ENCODE results near the gene TSSC4. TPM values are rescaled to one million over a fixed set of nuclear protein-coding genes. Genes with fewer than 3 reads are reported as not detected.

Gene TSSC4
- total and polyA plus RNA-seq, 2 of the 13 experiments (the other 11 are each of a cell fraction or from before 2014, with no cell fraction given) = 16.2 to 58.6 TPM

- TF ChIP-seq ZNF256 (CRISPR knock-in tag; conservative IDR thresholded peaks at IDR 0.05) (no peak), ZNF775 (CRISPR knock-in tag; IDR thresholded peaks at IDR 0.05; ENCODE audit: borderline replicate concordance) (no peak), ZNF230 (CRISPR knock-in tag; IDR thresholded peaks at IDR 0.05) (no peak)
Observed at GRCh38 chr11:2451916-2452315, 51.4 kb downstream of the TSSC4 start (continued).

DNA sequence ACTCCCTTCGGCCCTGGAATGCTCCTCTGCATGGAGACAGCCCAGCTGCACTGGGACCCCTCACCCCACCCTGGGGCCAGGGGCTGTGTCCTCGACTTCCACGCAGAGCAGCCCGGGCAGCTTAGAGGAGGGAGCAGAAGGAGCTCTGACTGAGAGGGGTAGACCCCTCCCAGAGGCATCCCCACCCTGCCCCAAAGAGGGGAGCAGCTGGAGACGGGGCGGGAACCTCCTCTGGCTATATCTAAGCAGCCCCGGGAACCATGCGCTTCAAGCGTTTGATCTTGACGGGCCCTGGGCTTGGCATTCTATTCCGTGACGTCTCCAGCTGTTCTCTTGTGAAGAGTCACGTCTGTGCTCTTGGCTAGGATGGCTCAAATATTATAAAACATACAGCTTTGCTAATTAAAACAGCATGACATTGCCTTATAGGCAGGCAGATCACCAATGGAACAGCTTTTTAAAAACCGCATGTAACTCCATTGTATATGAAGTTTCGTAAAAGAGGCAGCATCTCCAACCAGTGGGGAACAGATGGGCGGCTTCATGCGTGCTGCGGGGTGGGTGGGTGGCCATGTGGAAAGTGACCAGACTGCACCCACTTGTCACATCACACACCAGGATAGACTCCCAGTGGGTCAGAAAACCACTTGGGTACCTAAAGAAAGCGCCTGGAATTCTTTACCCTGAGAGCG is 51.9 kb downstream of the TSSC4 start:
- TF ChIP-seq MBD4 (IDR thresholded peaks at IDR 0.05; ENCODE audit: borderline replicate concordance, low read length) = no peak
- no peak for TF ChIP-seq ZBTB21 (CRISPR knock-in tag; IDR thresholded peaks at IDR 0.05)
- no peak for TF ChIP-seq PAWR (CRISPR knock-in tag; IDR thresholded peaks at IDR 0.05; ENCODE audit: borderline replicate concordance)
- no peak for TF ChIP-seq RNF2 (conservative IDR thresholded peaks at IDR 0.05; ENCODE audit: low read depth)
- TF ChIP-seq ZNF589 (CRISPR knock-in tag; conservative IDR thresholded peaks at IDR 0.05) = no peak
- TF ChIP-seq KLF12 (CRISPR knock-in tag; IDR thresholded peaks at IDR 0.05; ENCODE audit: borderline replicate concordance) = no peak
- TF ChIP-seq TBX3 (IDR thresholded peaks at IDR 0.05; ENCODE audit: borderline replicate concordance) = no peak
- no peak for TF ChIP-seq CENPX (CRISPR knock-in tag; IDR thresholded peaks at IDR 0.05)
- TF ChIP-seq, protein P1, sequence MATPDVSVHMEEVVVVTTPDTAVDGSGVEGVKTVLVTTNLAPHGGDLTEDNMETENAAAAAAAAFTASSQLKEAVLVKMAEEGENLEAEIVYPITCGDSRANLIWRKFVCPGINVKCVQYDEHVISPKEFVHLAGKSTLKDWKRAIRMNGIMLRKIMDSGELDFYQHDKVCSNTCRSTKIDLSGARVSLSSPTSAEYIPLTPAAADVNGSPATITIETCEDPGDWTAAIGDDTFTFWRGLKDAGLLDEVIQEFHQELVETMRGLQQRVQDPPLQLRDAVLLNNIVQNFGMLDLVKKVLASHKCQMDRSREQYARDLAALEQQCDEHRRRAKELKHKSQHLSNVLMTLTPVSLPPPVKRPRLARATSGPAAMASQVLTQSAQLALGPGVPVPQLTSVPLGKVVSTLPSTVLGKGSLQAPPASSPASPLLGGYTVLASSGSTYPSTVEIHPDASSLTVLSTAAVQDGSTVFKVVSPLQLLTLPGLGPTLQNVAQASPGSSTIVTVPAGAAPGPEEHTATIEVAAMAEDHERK (CRISPR knock-in tag; IDR thresholded peaks at IDR 0.05; ENCODE audit: low read depth) = no peak
- no peak for TF ChIP-seq MBNL3 (CRISPR knock-in tag; conservative IDR thresholded peaks at IDR 0.05)
- no peak for TF ChIP-seq CREBL2 (CRISPR knock-in tag; IDR thresholded peaks at IDR 0.05; ENCODE audit: borderline replicate concordance)
- TF ChIP-seq PPARG (CRISPR knock-in tag; conservative IDR thresholded peaks at IDR 0.05) = no peak
- TF ChIP-seq JUN (CRISPR knock-in tag; IDR thresholded peaks at IDR 0.05) = no peak
- no peak for TF ChIP-seq MED1 (CRISPR knock-in tag; IDR thresholded peaks at IDR 0.05)
- TF ChIP-seq, protein P2, sequence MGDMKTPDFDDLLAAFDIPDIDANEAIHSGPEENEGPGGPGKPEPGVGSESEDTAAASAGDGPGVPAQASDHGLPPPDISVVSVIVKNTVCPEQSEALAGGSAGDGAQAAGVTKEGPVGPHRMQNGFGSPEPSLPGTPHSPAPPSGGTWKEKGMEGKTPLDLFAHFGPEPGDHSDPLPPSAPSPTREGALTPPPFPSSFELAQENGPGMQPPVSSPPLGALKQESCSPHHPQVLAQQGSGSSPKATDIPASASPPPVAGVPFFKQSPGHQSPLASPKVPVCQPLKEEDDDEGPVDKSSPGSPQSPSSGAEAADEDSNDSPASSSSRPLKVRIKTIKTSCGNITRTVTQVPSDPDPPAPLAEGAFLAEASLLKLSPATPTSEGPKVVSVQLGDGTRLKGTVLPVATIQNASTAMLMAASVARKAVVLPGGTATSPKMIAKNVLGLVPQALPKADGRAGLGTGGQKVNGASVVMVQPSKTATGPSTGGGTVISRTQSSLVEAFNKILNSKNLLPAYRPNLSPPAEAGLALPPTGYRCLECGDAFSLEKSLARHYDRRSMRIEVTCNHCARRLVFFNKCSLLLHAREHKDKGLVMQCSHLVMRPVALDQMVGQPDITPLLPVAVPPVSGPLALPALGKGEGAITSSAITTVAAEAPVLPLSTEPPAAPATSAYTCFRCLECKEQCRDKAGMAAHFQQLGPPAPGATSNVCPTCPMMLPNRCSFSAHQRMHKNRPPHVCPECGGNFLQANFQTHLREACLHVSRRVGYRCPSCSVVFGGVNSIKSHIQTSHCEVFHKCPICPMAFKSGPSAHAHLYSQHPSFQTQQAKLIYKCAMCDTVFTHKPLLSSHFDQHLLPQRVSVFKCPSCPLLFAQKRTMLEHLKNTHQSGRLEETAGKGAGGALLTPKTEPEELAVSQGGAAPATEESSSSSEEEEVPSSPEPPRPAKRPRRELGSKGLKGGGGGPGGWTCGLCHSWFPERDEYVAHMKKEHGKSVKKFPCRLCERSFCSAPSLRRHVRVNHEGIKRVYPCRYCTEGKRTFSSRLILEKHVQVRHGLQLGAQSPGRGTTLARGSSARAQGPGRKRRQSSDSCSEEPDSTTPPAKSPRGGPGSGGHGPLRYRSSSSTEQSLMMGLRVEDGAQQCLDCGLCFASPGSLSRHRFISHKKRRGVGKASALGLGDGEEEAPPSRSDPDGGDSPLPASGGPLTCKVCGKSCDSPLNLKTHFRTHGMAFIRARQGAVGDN (CRISPR knock-in tag; IDR thresholded peaks at IDR 0.05) = no peak
- H3K79me2 ChIP-seq (ENCODE audit: insufficient read depth, low read length) = no peaks in the 10 kb centered on the region
- no peaks in the 10 kb centered on the region for H4K20me1 ChIP-seq (ENCODE audit: insufficient read depth, low read length)
- H3K36me3 ChIP-seq (replicated peaks in 1 of 2; ENCODE audit: control insufficient read depth in 1 of 2, insufficient read depth in 2 of 2, low read length in 2 of 2) = no peaks in the 10 kb centered on the region
- H3K27ac ChIP-seq (ENCODE audit: extremely low read length, insufficient read depth, low read length) = no peak overlapping the region
- H3K9ac ChIP-seq (ENCODE audit: insufficient read depth, low read depth, low read length) = no peak overlapping the region
- intact Hi-C loops (cut with micrococcal nuclease; ENCODE audit: unreplicated experiment) (no loop called here), in situ Hi-C loops (cut with HindIII; ENCODE audit: extremely low pct_ligation_motif_present, low pct_unique_long_range_greater_than_20kb) (no loop called here)
- H2AFZ ChIP-seq (ENCODE audit: low read length) = no peak overlapping the region
- ATAC-seq (no peak), FAIRE-seq (no peak), DNase-seq (ENCODE audit: low spot score) (no peak)
- ChIA-PET POLR2A (no interaction called here), CTCF (ENCODE audit: low intra/inter-chr PET ratio, low total read pairs) (no interaction called here)
- H3K4me1 ChIP-seq (ENCODE audit: insufficient read depth, low read length) = no peaks in the 10 kb centered on the region
- no peaks in the 10 kb centered on the region for H3K9me3 ChIP-seq (ENCODE audit: low read length)
- 33% methylated on average over 12 of the region's 20 CpGs for WGBS (ENCODE audit: low lambda C conversion rate)
- peaks cover 20 to 65% of the 10 kb centered on the region in 2 experiments for H3K27me3 ChIP-seq (ENCODE audit: control insufficient read depth in 1 of 2, insufficient read depth in 2 of 2, low read length in 2 of 2)
- BruUV-seq (replicated peaks) = no TSS peak
- no peak overlapping the region for H3K4me2 ChIP-seq (ENCODE audit: low read depth, low read length)
- no peak overlapping the region for H3K4me3 ChIP-seq (replicated peaks in 1 of 3; ENCODE audit: insufficient read depth in 1 of 3, low read depth in 2 of 3, low read length in 3 of 3)

Measured in HepG2 (cell line).